A549 (cell line): ENCODE results near the gene GPS1. TPM values are rescaled to one million over a fixed set of nuclear protein-coding genes. Genes with fewer than 3 reads are reported as not detected.

ENCODE experiments used
- ATAC-seq, 2 experiments: fragments of 200-7000 bp in 1 of 2; fragments of >200 bp in 1 of 2; cut with Nextera tagmentation in 1 of 2; cut with Tn5 transposase in 1 of 2; 3 replicates each; pipeline versions ENCODE4 v1.8.0 to v1.9.1; 2018 to 2020; ENCODE audit warnings: mild to moderate bottlenecking in 1 of 2, moderate library complexity in 1 of 2
- CTCF ChIA-PET: fragments of 300-600 bp; sonication (Branson Sonifier 250); formaldehyde crosslinking; extraction: SDS; loops from one replicate; lab custom pipeline; 2021; ENCODE audit warnings: antibody characterized with exemption, inconsistent platforms; lab: Yijun Ruan, JAX
- POLR2A ChIA-PET: fragments of 350-600 bp; formaldehyde crosslinking; extraction: SDS; loops from one replicate; lab custom pipeline; 2021; ENCODE audit warnings: antibody characterized with exemption, inconsistent platforms; lab: Yijun Ruan, JAX
- DNase-seq, 2 experiments: peaks; one replicate each; pipeline versions ENCODE4 v3.0.0 to v3.0.0-alpha.2; 2011 to 2016; ENCODE audit warnings: low read depth in 1 of 2, low spot score in 1 of 2
- FAIRE-seq: peaks from 2 replicates; lab custom pipeline; 2011; peaks lifted over from hg19 to GRCh38; lab: Jason Lieb, UNC
- H3K27ac ChIP-seq, 2 experiments: fragments of >200 bp; sonication (Bioruptor Twin); formaldehyde crosslinking; 3 replicates each; pipeline ENCODE4 v1.5.1; 2016 to 2017
- H3K4me1 ChIP-seq: fragments of >200 bp; sonication (Bioruptor Twin); formaldehyde crosslinking; 3 replicates; pipeline ENCODE4 v1.6.1; 2016
- H3K4me2 ChIP-seq: fragments of >200 bp; sonication (Bioruptor Twin); formaldehyde crosslinking; 3 replicates; pipeline ENCODE4 v1.6.1; 2016
- H3K4me3 ChIP-seq: fragments of >200 bp; sonication (Bioruptor Twin); formaldehyde crosslinking; 3 replicates; pipeline ENCODE4 v1.5.1; 2016
- H3K9me3 ChIP-seq: fragments of >200 bp; sonication (Bioruptor Twin); formaldehyde crosslinking; 3 replicates; pipeline ENCODE4 v1.6.1; 2016
- CBX8 ChIP-seq: fragments of 200-600 bp; sonication (generic); IDR thresholded peaks from 2 replicates; pipeline ENCODE4 v1.6.1; 2016
- EHF ChIP-seq: fragments of 250-450 bp; sonication (Bioruptor Pico); IDR thresholded peaks from 2 replicates; pipeline ENCODE4 v1.5.0; 2020; ENCODE audit warnings: mild to moderate bottlenecking
- EP300 ChIP-seq, 2 experiments: fragments of >200 bp; sonication (Bioruptor Twin); formaldehyde crosslinking; IDR thresholded peaks; 2 replicates in 1 of 2; 3 replicates in 1 of 2; pipeline ENCODE4 v1.6.1; 2016 to 2017
- FOSL2 ChIP-seq, 2 experiments: fragments of 450-650 bp in 1 of 2; fragments of >200 bp in 1 of 2; sonication (Bioruptor Twin) in 1 of 2; formaldehyde crosslinking; IDR thresholded peaks; 2 replicates each; pipeline versions ENCODE4 v1.5.0 to v1.6.1; 2016 to 2020; ENCODE audit warnings: mild to moderate bottlenecking in 1 of 2, moderate library complexity in 1 of 2
- GATA3 ChIP-seq: IDR thresholded peaks from 2 replicates; pipeline ENCODE4 v1.6.1; 2012; ENCODE audit warnings: borderline replicate concordance
- HOXB13 ChIP-seq: fragments of 250-450 bp; sonication (Bioruptor Pico); IDR thresholded peaks from 2 replicates; pipeline ENCODE4 v1.5.0; 2020; ENCODE audit warnings: low read depth, mild to moderate bottlenecking, moderate library complexity
- JUN ChIP-seq, 2 experiments: fragments of >200 bp; sonication (Bioruptor Twin); formaldehyde crosslinking; IDR thresholded peaks; 2 replicates in 1 of 2; 3 replicates in 1 of 2; pipeline ENCODE4 v1.6.1; 2016 to 2017
- JUNB ChIP-seq: fragments of >200 bp; sonication (Bioruptor Twin); formaldehyde crosslinking; IDR thresholded peaks from 2 replicates; pipeline ENCODE4 v1.6.1; 2016
- KDM5A ChIP-seq: fragments of 200-600 bp; sonication (generic); IDR thresholded peaks from 2 replicates; pipeline ENCODE4 v1.6.1; 2016; ENCODE audit warnings: antibody characterized with exemption, mild to moderate bottlenecking
- MAZ ChIP-seq: fragments of 150-350 bp; IDR thresholded peaks from 2 replicates; pipeline ENCODE4 v1.6.1; 2014; ENCODE audit warnings: antibody characterized with exemption, low read depth, low read length, borderline replicate concordance
- NPAS2 ChIP-seq: fragments of 250-450 bp; sonication (Bioruptor Pico); IDR thresholded peaks from 2 replicates; pipeline ENCODE4 v1.8.0; 2022; ENCODE audit warnings: mild to moderate bottlenecking, moderate library complexity, borderline replicate concordance
- POLR2A ChIP-seq: IDR thresholded peaks from 2 replicates; pipeline ENCODE4 v1.6.1; 2012; ENCODE audit warnings: mild to moderate bottlenecking, low read length
- POLR2AphosphoS2 ChIP-seq: conservative IDR thresholded peaks from 2 replicates; pipeline ENCODE4 v1.6.1; 2012; ENCODE audit warnings: low read length, improper control_type of control experiment, inconsistent platforms
- RARB ChIP-seq: fragments of 250-450 bp; sonication (Bioruptor Pico); IDR thresholded peaks from 2 replicates; pipeline ENCODE4 v1.8.0; 2021; ENCODE audit warnings: mild to moderate bottlenecking, moderate library complexity
- SMC3 ChIP-seq: fragments of >200 bp; sonication (Bioruptor Twin); formaldehyde crosslinking; IDR thresholded peaks from 3 replicates; pipeline ENCODE4 v1.6.1; 2018; ENCODE audit warnings: inconsistent platforms
- SREBF2 ChIP-seq: fragments of 450-650 bp; IDR thresholded peaks from 2 replicates; pipeline ENCODE4 v1.6.1; 2014; ENCODE audit warnings: mild to moderate bottlenecking, moderate library complexity
- USF2 ChIP-seq: fragments of 450-650 bp; IDR thresholded peaks from 2 replicates; pipeline ENCODE4 v1.6.1; 2014; ENCODE audit warnings: antibody characterized with exemption
- WGBS: methylation state at CpG from one replicate; pipeline ENCODE4 v1.1.6; 2017; ENCODE audit errors: missing lambda C conversion rate; 5-methylcytosine and 5-hydroxymethylcytosine counted together
- polyA plus RNA-seq, 4 experiments: library from polyadenylated mRNA; depleted of rRNA in 3 of 4; stranded (reverse); fragments of >200 nt; fragmentation: RNase III in 1 of 4; extraction: RNeasy Plus Mini Kit Qiagen cat#74134 plus additional on column Dnase treatment in 1 of 4; gene quantifications; 2 replicates in 3 of 4; 3 replicates in 1 of 4; pipeline ENCODE4 v1.2.3, GENCODE V29; 2011 to 2017
- TF ChIP-seq, protein P1 (sequence below): fragments of 150-350 bp; IDR thresholded peaks from 2 replicates; pipeline ENCODE4 v1.6.1; 2014; ENCODE audit warnings: low read depth, mild to moderate bottlenecking, low read length
- TF ChIP-seq, protein P2 (sequence below): fragments of 250-450 bp; sonication (Bioruptor Pico); IDR thresholded peaks from 2 replicates; pipeline ENCODE4 v1.5.0; 2021; ENCODE audit warnings: mild to moderate bottlenecking, moderate library complexity, borderline replicate concordance
- TF ChIP-seq, protein P3 (sequence below): IDR thresholded peaks from 2 replicates; pipeline ENCODE4 v1.6.1; 2012

Gene GPS1
- polyA plus RNA-seq, 2 of the 4 experiments (the other 2 are of a cell fraction) = 89.4 to 126 TPM

DNA sequence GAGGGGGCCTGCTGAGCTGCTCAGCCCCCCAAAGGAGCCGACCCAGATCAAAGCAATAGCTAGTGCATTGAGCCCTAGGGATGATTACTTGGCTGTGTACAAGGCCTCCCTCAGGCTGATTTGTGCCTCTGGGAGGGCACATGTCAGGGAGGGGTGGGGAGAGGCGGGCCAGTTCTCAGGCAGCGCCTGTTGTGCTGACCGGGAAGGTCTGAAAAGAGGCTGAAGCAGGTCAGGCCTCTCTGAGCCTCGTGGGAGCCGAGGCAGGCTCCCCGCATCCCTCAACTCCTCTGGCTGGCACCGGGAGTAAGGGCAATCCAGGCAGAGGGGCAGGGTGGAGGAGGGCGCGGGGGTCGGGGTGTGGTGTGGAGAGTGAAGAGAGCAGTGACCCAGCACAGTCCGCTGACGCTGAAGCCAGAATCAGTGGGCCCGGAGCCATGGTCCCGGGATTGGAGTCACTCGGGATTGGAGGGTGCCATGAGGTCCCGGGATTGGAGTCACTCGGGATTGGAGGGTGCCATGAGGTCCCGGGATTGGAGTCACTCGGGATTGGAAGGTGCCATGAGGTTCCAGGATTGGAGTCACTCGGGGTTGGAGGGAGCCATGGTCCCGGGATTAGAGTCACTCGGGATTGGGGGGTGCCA, 17.2 kb upstream of the GPS1 start:
- no peak for FAIRE-seq
- ChIA-PET CTCF (interaction anchor here (0.7 to 4.2 kb wide), 7 partner anchors 8 to 201 kb away, joined by 3 to 28 read pairs (median 5); partner anchors contain the start of gene NOTUM), POLR2A (no interaction called here)
- WGBS = 83% methylated on average over 22 of the region's 23 CpGs
- ATAC-seq = no peak
- Histone ChIP-seq H3K9me3 (no peaks in the 10 kb centered on the region), H3K4me3 (no peak overlapping the region), H3K4me1 (peaks cover 13% of the 10 kb centered on the region; the same call in 2 of the 3 replicates), H3K4me2 (no peak overlapping the region), H3K27ac (no peak overlapping the region)
- TF ChIP-seq FOSL2 (IDR thresholded peaks at IDR 0.05) (no peak), FOSL2 (CRISPR knock-in tag; IDR thresholded peaks at IDR 0.05) (no peak), USF2 (no peak), JUN (IDR thresholded peaks at IDR 0.05) (no peak), POLR2AphosphoS2 (no peak), POLR2A (no peak), SMC3 (no peak), NPAS2 (CRISPR knock-in tag) (no peak), HOXB13 (no peak)
- no peak for DNase-seq

DNA sequence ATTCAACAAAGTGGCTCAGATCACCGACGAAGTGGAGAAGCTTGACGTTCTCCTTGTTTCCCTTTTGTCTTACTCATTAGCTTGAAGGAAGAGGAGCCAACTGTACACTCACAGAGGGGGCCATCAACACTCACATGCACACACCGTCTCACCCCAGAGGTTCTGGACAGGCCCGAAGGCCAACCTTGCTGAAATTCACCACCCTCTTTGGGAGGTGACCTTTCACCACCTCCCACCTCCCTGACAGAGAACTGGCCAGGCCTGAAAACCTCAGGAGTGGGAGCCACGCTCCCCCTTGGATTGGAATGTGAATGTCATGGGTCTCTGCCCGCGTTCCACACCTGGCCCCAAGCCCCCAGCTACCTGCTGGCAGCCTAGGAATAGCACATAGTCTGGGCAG, 16.2 kb upstream of the GPS1 start:
- H3K4me1 ChIP-seq = peaks cover 13% of the 10 kb centered on the region; the same call in 2 of the 3 replicates
- H3K27ac ChIP-seq = no peak overlapping the region
- ChIA-PET POLR2A (no interaction called here), CTCF (interaction anchor here (0.5 to 4.2 kb wide), 8 partner anchors 9 to 119 kb away, joined by 3 to 28 read pairs (median 6); partner anchors contain the start of genes FASN and NOTUM)
- TF ChIP-seq RARB (CRISPR knock-in tag) (no peak), SREBF2 (no peak), EHF (no peak), KDM5A (no peak), EP300 (IDR thresholded peaks at IDR 0.05) (no peak), GATA3 (no peak), JUNB (no peak), MAZ (no peak), CBX8 (no peak), POLR2A (no peak)
- TF ChIP-seq, protein P1, sequence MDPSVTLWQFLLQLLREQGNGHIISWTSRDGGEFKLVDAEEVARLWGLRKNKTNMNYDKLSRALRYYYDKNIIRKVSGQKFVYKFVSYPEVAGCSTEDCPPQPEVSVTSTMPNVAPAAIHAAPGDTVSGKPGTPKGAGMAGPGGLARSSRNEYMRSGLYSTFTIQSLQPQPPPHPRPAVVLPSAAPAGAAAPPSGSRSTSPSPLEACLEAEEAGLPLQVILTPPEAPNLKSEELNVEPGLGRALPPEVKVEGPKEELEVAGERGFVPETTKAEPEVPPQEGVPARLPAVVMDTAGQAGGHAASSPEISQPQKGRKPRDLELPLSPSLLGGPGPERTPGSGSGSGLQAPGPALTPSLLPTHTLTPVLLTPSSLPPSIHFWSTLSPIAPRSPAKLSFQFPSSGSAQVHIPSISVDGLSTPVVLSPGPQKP = no peak
- TF ChIP-seq, protein P2, sequence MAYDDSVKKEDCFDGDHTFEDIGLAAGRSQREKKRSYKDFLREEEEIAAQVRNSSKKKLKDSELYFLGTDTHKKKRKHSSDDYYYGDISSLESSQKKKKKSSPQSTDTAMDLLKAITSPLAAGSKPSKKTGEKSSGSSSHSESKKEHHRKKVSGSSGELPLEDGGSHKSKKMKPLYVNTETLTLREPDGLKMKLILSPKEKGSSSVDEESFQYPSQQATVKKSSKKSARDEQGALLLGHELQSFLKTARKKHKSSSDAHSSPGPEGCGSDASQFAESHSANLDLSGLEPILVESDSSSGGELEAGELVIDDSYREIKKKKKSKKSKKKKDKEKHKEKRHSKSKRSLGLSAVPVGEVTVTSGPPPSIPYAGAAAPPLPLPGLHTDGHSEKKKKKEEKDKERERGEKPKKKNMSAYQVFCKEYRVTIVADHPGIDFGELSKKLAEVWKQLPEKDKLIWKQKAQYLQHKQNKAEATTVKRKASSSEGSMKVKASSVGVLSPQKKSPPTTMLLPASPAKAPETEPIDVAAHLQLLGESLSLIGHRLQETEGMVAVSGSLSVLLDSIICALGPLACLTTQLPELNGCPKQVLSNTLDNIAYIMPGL = no peak
- TF ChIP-seq, protein P3, sequence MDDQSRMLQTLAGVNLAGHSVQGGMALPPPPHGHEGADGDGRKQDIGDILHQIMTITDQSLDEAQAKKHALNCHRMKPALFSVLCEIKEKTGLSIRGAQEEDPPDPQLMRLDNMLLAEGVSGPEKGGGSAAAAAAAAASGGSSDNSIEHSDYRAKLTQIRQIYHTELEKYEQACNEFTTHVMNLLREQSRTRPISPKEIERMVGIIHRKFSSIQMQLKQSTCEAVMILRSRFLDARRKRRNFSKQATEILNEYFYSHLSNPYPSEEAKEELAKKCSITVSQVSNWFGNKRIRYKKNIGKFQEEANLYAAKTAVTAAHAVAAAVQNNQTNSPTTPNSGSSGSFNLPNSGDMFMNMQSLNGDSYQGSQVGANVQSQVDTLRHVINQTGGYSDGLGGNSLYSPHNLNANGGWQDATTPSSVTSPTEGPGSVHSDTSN = no peak
- FAIRE-seq (no peak), ATAC-seq (no peak), DNase-seq (no peak)
- H3K4me2 ChIP-seq = no peak overlapping the region
- no peak overlapping the region for H3K4me3 ChIP-seq
- no peaks in the 10 kb centered on the region for H3K9me3 ChIP-seq
- 93% methylated on average over 8 of the region's 8 CpGs for WGBS
